Dedifferentiated amniotic fluid mesenchymal stem cell (primary cell): ENCODE results near the gene SRRM1.

Experiments
- DNase-seq: peaks from one replicate; pipeline ENCODE4 v3.0.0-alpha.2; 2016; ENCODE audit errors: extremely low spot score

The SRRM1 gene, protein sequence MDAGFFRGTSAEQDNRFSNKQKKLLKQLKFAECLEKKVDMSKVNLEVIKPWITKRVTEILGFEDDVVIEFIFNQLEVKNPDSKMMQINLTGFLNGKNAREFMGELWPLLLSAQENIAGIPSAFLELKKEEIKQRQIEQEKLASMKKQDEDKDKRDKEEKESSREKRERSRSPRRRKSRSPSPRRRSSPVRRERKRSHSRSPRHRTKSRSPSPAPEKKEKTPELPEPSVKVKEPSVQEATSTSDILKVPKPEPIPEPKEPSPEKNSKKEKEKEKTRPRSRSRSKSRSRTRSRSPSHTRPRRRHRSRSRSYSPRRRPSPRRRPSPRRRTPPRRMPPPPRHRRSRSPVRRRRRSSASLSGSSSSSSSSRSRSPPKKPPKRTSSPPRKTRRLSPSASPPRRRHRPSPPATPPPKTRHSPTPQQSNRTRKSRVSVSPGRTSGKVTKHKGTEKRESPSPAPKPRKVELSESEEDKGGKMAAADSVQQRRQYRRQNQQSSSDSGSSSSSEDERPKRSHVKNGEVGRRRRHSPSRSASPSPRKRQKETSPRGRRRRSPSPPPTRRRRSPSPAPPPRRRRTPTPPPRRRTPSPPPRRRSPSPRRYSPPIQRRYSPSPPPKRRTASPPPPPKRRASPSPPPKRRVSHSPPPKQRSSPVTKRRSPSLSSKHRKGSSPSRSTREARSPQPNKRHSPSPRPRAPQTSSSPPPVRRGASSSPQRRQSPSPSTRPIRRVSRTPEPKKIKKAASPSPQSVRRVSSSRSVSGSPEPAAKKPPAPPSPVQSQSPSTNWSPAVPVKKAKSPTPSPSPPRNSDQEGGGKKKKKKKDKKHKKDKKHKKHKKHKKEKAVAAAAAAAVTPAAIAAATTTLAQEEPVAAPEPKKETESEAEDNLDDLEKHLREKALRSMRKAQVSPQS

DNA sequence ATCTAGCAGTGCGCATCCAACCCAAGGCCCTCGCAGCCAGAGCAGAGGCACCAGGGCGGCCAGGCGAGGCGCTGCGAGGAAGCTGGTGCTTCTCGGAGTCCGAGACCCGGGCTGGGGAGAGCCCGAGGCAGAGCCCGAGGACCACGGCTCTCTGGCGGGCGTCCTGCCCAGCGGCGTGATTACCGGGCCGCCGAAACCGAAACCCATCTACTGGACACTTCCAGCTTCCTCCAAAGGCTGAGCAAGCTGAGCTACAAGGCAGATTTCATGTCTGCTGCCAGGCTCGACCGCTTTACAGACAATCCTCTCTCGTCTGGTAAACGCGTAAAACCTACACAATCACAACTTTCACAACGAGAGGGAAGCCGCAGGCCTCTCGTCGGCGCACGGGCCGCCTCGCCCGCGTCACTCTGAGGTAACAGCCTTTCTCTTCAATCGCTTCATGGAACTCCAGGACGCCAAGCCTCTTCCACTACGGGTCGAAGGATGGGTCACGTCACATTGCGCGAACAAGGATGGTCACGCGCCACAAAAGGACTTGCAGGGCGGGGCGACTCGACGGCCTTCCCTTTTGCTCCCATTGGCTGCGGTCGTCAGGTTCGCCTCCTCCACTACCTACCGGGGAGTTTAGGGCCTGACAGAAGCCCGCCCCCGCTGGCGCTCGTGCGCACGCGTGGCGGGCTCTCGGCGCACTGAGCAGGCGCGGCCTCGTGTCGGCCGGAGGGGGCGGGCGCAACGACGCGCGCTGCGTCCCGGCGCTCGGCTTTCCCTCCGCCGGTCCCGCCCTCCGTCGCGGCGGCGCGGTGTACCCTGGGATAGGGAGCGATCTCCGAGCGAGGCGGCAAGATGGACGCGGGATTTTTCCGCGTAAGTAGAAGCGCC lies at the start of gene SRRM1:
SRRM1 (plus strand) TSS at position 822 of the 882 bp plus-strand sequence; CDS start at position 847, 25 bp downstream.
- DNase-seq: peak; percentile 100

DNA sequence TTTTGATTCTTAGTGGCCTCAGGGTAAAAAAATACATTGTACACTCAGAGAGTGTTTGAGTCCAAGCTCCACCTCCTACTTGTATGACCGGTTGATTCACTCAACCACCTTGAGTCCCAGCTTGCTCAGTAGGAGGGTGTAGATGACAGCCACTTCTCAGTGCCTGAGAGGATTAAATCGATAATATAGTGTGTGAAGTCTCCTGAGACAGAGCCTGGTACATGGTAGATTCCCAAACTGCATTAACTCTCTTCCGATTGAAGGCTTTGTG lies 48.8 kb upstream of the SRRM1 start:
- DNase-seq: no peak

DNA sequence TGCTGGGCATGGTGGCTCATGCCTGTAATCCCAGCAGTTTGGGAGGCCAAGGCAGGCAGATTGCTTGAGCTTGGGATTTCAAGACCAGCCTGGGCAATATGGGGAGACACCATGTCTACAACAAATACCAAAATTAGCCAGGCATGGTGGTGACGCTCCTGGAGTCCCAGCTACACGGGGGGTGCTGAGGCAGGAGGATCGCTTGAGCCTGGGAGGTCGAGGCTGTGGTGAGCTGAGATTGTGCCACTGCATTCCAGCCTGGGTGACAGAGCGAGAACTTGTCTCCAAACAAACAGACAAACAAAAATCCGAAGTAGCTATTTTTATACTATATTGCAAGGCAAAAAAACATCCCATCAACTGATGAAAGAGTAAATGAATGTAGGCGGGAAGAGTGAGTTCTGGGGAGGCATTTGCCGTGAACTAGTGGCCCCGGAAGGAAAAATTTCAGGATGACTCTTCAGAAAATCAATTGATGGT lies 46.7 kb upstream of the SRRM1 start:
- no peak for DNase-seq

DNA sequence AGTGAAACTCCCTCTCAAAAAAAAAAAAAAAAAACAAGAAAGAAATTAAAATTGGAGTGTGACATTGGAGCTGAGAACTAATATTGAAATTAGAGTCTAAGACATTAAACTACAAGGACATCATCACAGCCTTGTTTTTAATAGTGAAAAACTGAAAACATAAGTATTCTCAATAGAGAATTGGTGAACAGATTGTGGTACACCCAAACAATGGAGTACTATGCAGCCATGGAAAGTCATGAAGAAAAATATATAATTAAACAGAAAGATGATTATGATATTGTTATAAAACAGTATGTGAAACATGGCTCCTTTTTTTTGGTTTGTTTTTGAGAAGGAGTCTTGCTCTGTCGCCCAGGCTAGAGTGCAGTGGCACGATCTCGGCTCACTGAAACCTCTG lies 43.8 kb upstream of the SRRM1 start:
- DNase-seq: no peak

DNA sequence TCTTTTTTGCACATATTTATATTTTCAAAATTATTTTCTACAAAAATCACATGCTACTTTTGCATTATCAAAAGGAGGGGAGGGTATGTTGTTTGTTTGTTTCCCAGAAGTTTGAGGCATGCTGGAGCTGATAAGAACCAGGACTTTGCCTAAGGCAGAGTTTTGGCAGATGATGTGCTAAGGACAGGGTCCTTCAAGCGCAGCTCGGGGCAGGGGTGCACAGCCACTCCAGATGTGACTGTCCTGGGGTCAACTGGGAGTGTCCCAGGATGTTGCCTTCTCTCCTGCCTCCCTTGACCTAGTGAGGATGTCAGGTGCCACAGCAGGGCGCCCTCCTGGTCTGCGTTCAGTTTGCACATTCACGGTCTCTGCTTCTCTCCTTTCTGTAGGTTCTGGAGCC lies 42.6 kb upstream of the SRRM1 start:
- DNase-seq: no peak

DNA sequence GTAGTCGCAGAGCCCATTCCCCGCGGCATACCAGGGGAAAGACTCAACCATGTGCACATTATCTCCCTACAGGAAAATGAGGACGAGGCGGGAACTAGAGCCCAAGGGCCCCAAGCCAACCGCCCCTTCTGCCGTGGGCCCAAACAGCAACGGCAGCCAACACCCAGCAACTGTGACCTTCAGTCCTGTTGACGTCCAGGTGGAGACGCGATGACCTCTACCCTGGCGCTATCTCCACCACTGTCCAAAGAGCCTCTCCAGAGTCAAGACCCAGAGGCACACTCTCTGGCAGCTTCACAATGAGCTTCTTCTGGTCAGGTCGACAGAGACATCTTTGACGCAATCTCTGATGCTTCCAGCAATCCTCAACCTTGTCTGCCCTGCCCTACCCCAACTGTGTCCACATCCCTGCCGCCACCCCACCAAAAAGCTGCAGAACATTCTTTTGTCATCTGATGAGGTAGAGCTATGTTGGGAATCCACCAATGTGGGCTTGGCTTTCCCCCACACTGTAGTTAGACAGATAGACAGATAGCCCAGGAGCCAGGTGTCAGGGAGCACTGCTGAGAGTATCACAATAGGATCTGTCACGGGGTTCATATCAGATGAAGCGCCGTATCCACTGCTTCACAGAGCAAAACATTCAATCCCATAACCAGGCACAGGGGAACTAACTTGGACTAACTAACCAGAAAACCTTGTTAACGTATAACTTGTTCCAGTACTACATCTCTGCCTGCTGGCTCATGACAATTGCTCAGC lies 37.4 kb upstream of the SRRM1 start:
- no peak for DNase-seq

DNA sequence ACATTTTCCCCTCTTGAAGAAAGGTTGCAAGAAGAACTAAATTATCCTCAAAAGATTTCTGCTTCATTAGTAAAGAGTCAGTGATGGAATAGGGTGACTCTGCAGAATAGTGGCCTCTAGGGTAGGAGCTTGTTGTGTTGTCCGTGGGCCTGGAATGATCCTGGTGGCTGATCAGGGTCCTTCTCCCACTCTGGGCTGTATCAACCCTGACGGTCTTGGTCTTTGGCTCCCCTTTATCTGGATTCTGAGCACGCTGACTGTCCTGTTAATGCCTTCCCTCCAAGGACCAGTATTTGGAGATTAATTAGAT lies 36.9 kb upstream of the SRRM1 start:
- no peak for DNase-seq

DNA sequence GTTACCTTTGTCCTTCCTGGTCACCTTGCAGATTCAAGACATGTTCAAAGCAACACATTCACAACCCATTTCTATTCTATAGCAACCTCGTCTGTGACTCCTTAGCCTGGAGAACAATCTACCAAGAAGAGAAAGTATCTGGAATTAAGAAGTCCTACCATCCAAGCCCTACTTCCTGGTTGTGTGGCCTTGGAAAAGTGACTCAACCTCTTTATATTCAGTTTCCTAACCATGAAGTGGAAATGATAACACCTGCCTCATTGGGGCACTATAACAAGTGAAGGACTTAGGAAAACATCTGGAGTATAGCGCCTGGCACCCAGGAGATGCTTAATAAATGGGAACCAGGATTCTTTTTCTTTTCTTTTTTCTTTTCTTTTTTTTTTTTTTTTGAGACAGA lies 36.5 kb upstream of the SRRM1 start:
- DNase-seq: no peak

DNA sequence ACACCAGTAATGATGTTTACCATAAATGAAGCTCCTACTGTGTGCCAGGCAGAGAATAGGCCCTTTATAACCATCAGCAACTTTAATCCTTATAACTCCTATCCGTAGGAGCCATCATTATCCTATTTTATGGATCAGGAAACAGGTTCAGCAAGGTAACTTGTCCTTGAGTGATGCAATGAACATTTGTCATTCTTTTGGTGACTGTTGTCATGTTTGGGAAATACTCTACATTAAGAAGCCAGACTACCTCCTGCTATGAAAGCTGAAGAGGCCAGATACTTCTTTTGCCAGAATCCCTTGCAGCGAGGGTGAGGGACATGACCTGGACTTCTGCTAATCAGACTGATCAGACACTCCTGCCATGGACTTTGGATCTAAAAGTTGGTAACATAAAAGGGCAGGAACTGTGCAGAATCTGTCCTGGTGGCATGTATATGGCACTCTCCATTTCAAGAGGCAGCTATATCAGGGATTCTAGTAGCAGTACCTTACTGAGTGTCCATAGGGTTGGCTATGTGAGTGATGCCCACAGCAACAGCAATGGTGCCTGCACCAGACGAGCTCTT lies 33.1 kb upstream of the SRRM1 start:
- DNase-seq: no peak

DNA sequence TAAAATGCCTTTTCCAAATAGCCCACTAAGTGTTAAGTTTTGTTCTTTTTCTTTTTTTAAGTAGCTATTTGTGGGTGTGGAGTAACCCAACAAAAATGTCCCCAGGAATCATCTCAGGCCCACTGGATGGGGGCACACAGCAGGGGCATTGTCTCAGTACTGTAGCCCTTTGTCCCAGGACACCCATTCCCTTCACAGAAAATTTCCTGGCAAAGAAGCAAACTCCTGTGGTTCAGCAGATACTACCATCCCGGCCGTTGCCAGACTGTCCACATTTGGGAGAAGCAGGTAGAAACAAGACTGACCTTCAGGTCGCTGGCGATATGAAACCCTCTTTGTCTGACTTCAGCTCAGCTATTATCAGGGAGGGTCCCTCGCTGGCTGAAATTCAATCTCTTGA lies 23.7 kb upstream of the SRRM1 start:
- DNase-seq: no peak

DNA sequence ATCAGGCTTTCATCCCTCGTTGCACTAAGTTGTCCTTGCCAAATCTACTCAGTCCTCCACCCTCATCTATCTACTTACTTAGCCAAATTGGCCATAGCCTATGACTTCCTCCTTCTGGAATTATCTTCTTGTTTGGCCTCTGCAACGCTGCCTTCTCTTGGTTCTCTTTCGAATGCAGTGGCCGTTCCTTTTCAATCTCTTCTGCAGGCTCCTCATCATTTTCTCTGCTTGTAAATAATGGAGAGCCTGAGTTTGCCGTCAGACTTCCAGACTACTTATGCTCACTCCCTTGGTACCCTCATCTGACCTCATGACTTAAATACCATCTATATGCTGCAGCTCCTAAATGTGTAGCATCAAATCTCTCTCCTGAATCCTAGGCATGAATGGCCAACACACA lies 22.4 kb upstream of the SRRM1 start:
- DNase-seq: no peak

DNA sequence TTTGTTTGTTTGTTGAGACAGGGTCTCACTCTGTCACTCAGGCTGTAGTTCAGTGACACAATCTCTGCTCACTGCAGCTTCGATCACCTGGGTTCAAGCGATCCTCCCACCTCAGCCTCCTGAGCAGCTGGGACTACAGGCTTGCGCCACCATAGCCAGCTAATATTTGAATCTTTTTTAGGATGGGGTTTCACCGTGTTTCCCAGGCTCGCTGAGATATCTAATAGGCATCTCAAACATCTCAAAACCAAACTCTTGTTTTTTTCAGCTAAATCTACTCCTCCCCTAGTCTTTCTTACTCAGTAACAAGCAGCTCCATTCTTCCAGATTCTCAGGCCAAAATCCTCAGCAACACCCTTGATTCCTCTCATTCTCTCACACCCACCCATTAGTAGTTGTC lies 22.0 kb upstream of the SRRM1 start:
- DNase-seq: no peak

DNA sequence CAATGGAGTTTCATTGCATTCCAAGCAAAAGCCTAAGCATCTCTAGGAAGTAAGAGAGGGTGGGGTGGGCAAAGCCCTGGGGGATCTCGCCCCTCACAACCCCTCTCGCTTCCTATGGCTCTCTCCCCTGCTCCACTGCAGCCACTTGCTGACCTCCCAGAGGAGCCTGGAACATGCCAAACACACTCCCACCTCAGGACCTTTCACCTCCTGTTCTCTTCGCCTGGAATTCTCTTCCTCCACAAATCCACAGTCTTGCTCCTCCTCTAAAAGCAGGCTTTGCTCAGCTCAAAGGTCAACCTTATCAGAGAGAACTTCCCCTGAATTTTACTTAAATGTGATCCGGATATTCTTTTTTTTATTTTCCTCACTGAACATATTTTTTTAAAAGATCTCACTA lies 20.9 kb upstream of the SRRM1 start:
- no peak for DNase-seq

DNA sequence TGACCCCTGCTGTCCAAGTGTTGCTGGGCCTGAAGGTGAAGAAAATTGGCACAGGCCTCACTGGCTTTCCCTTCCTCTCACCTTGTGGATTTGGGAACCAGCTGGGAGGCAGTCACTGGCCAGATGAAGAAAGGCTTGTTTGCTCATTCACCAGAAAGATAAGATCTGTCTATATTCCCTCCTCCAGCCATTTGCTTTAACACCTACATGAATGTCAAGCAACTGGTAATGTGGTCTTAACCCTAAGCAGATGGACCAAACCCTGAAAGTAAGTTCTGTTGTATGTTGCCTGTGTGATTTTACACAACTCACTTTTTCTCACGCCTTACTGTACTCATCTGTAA lies 10.3 kb upstream of the SRRM1 start:
- DNase-seq: no peak

DNA sequence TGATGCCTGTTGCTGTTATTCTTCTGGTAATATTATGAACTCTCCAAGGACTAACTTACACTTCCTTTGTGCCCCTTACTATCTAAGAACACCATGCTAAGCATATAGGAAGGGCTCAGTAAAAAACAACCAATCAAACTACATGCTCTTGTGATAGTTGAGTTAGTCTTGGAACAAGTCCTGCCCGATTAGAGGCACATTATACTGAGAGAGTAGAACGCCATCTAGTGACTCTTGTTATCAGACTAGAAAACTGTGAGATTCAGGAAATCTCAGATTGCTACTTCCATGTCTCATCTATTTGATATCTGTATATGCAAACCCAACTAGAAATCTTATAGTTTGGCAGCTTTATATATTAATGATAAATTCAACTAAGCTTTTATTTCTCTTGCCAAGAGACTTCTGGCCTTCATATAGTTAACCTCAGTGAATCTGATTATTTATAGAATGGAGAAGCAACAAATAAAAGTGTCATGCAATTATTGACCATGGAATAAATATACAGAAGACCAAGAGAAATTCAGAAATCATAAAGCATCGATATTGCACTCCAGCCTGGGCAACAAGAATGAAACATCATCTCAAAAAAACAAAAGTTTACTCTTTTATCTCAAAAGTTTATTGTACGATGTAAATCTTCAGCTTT lies 7.8 kb upstream of the SRRM1 start:
- peak; percentile 78 for DNase-seq

DNA sequence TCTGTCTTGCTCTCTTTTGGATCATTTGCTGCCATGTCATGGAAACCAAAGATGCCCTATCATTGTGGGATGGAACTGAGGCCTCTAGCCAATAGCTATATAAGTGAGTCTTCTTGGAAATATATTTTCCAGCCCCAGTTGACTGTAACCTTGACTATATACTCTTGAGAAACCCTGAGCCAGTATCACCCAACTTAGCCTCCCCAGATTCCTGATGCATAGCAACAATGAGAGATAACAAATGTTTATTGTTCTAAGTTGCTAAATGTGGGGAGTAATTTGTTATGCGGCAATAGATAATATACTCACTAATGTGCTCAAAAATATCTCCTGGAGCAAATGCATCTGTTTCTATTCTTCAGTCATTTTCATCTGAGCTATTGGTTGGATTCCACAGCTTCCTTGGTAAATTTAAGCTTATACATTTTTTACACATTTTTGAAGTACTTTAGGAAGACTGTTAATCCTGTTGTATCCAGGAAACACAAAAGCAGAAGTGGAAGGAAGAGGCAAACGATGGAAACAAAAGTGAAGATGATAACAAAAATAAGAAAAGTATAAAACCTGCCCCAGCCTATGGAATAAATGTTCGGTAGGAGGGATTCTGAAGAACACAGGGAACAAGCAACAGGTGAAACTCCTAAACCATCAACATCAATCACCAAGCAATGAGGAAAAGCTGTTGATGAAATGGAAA lies 6.3 kb upstream of the SRRM1 start:
- no peak for DNase-seq

DNA sequence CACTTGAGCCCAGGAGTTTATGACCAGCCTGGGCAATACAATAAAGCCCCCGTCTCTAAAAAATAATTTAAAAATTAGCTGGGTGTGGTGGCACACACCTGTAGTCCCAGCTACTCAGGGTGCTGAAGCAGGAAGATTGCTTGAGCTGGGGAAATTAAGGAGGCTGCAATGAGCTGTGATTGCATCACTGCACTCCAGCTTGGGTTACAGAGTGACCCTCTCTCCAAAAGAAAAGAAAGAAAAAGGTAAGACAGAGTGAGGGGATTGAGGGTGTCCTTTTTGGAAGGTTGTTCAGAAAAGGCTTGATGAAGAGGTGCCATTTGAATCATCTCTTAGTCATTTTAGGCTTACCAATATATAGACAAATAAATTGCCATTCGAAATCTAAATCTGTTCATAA lies 4.0 kb upstream of the SRRM1 start:
- DNase-seq: no peak

DNA sequence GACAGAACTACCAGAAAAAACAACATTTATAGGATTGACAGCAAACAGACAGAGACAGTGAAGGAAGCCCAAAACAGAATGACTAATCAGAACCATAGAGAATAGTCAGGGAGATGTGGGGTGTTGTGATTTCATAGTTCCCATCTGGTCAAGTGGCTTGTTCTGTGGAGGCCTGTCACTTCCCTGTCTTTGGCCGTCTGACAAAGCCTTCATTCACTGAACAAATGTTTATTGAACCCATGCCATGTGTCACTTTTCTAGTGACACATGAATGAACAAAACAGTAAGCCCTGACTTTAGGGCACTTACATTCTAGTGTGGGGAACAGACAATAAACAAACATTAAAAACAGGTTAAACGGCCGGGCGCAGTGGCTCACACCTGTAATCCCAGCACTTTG lies 3.2 kb upstream of the SRRM1 start:
- DNase-seq: no peak

DNA sequence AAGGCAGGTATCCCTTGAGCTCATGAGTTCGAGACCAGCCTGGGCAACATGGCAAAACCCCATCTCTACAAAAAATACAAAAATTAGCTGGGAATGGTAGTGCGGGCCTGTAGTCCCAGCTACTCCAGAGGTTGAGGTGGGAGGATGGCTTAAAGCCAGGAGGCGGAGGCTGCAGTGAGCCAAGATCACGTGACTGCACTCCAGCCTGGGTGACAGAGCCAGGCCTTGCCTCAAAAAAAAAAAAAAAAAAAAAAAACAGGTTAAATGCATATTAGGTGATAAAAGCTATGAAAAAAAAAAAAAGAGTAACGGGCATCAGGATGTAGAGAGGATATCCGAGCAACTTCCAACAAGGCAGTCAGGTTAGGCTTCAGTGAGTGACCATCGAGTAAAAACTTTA lies 2.8 kb upstream of the SRRM1 start:
- no peak for DNase-seq

DNA sequence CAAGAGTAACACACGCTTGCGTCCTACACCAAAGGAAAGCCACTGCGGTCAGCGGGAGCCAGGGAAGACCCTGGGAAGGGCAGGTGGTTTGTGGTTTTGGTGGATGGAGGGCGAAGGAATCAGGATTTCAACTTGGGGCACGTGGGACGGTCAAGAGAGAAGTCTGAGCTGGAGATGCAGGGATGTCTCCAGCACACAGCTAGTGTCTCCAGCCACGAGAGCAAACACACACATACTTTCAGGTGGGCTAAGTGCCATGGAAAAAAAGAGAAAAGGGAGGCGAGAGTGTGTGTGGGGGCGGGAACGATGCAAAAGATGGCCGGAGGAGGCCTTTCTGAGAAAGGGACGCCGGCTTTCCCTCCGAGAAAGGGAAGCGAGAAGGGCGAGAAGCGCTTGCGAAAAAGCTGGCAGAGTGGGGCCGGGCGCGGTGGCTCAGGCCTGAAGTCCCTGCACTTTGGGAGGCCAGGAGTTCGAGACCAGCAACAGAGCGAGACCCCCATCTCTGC lies 1.4 kb upstream of the SRRM1 start:
- no peak for DNase-seq
